GM18511 (cell line): ENCODE results near the gene BACE1.
"Not testable (repeated sequence)": the region's sequence is repeated elsewhere in the genome, so short reads cannot be mapped to it uniquely, and the experiment has no call there.

Source experiments
- ATAC-seq: cut with Tn5 transposase; IDR thresholded peaks from one replicate; pipeline ENCODE4 v1.9.1; 2021; ENCODE audit warnings: mild to moderate bottlenecking, moderate library complexity; ENCODE audit not compliant: unreplicated experiment

Gene BACE1

GRCh38 chr11:117316197-117316961 lies at the start of gene BACE1:
BACE1 (minus strand) TSS chr11:117316256; CDS start chr11:117315795, 461 bp downstream.
- peak; percentile 28 for ATAC-seq

GRCh38 chr11:117361432-117361831 lies 45.4 kb upstream of the BACE1 start:
- no peak for ATAC-seq

GRCh38 chr11:117356126-117356890 lies 40.3 kb upstream of the BACE1 start:
- no peak for ATAC-seq

GRCh38 chr11:117354550-117354949 lies 38.5 kb upstream of the BACE1 start:
- no peak for ATAC-seq

GRCh38 chr11:117345039-117345438 lies 29.0 kb upstream of the BACE1 start:
- no peak for ATAC-seq

GRCh38 chr11:117337076-117337475 lies 21.0 kb upstream of the BACE1 start:
- ATAC-seq = no peak

GRCh38 chr11:117335399-117335798 lies 19.3 kb upstream of the BACE1 start:
- no peak for ATAC-seq

- ATAC-seq = no peak
These were observed 18.8 kb upstream of the BACE1 start for GRCh38 chr11:117334896-117335295.

- ATAC-seq = no peak
These were observed 17.9 kb upstream of the BACE1 start for GRCh38 chr11:117333917-117334316.

- ATAC-seq = no peak
These were observed 16.8 kb upstream of the BACE1 start for GRCh38 chr11:117332843-117333242.

- peak; percentile 14 for ATAC-seq
These were observed 12.4 kb upstream of the BACE1 start for GRCh38 chr11:117328375-117329010.

GRCh38 chr11:117327567-117328374 lies 11.7 kb upstream of the BACE1 start, which contains the start of gene CEP164:
CEP164 (plus strand) TSS chr11:117327854; CDS start chr11:117338587, 10,733 bp downstream.
- peak; percentile 95 for ATAC-seq

GRCh38 chr11:117327255-117327566 lies 11.2 kb upstream of the BACE1 start:
- ATAC-seq = not testable (repeated sequence)

GRCh38 chr11:117319214-117319840 lies 3.3 kb upstream of the BACE1 start:
- no peak for ATAC-seq

- ATAC-seq = no peak
These were observed 2.7 kb upstream of the BACE1 start for GRCh38 chr11:117318738-117319137.

GRCh38 chr11:117315285-117316196 lies 515 bp downstream of the BACE1 start:
- peak; percentile 45 for ATAC-seq

GRCh38 chr11:117314840-117315239 lies 1.2 kb downstream of the BACE1 start:
- no peak for ATAC-seq

- no peak for ATAC-seq
These were observed 2.0 kb downstream of the BACE1 start for GRCh38 chr11:117313828-117314768.
